ENCODE measurements around the gene CYBA. TPM values are rescaled to one million over a fixed set of nuclear protein-coding genes. Genes with fewer than 3 reads are reported as not detected.

The CYBA gene
- polyA plus RNA-seq, 3 donors: 1,168 to 2,376 (median 2,092) TPM

DNA sequence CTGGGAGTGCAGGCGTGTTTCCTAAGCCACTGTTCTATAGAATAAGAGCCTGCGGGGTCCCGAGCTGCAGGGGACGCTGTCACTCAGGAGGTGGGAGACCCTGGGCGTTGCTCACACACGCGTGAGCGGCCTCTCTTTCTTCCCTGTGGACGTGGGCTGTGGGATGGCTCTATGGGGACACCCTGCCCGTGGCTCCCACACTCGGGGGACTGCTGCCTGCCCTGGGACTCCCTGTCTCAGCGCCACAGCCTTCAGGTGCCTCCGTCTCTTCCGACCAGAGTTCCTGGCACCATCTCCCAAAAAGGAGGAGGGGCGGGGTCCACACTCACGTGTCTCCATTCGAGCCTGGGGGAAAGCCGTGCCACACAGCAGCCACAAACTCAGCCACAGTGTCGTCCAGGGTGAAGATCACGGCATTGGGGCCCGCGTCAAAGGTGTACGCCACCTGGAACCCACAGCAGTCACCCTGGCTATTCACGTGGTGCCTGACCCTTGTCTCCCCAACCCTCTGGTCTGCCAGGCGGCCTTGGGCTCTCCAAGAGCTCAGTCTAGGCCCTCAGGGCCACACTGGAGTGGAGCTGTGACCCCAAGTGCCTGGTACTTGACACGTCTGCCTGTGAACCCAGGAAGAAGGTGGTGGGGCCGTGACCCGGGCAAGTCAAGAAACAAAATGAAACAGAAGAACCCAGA is 3.7 kb upstream of the CYBA start:
- intact Hi-C loops (cut with micrococcal nuclease): loop anchor here in 1 of 2 donors (5.0 kb wide), 1 partner anchor 33 kb away; the partner anchor contains the start of gene SNAI3
- H3K36me3 ChIP-seq (replicated peaks in 1 of 2; ENCODE audit: control insufficient read depth in 1 of 2, insufficient read depth in 2 of 2, low read length in 2 of 2): peaks cover 10 to 15% of the 10 kb centered on the region in 2 donors

GRCh38 chr16:88653596-88654362 is 2.9 kb upstream of the CYBA start:
- Histone ChIP-seq H3K4me3 (replicated peaks in 1 of 3; ENCODE audit: low read depth in 2 of 3, low read length in 3 of 3) (no peak overlapping the region), H3K9ac (ENCODE audit: insufficient read depth, low read length, poor library complexity, severe bottlenecking) (no peak overlapping the region), H3K4me1 (ENCODE audit: control insufficient read depth in 1 of 2, insufficient read depth in 2 of 2, low read length in 2 of 2) (peaks cover 21 to 29% of the 10 kb centered on the region in 2 donors), H3K79me2 (ENCODE audit: insufficient read depth, low read length) (peaks cover 21% of the 10 kb centered on the region), H3K27me3 (ENCODE audit: control insufficient read depth in 2 of 2, insufficient read depth in 2 of 2, low read length in 2 of 2) (no peaks in the 10 kb centered on the region), H3K36me3 (replicated peaks in 1 of 2; ENCODE audit: control insufficient read depth in 1 of 2, insufficient read depth in 2 of 2, low read length in 2 of 2) (peaks cover 13 to 19% of the 10 kb centered on the region in 2 donors), H4K20me1 (ENCODE audit: insufficient read depth, low read length) (peaks cover 20% of the 10 kb centered on the region), H2AFZ (ENCODE audit: insufficient read depth, low read depth, low read length, poor library complexity, severe bottlenecking) (no peak overlapping the region), H3K27ac (ENCODE audit: low read depth in 1 of 2, low read length in 2 of 2) (no peak overlapping the region), H3K4me2 (replicated peaks; ENCODE audit: extremely low read depth, low read length, poor library complexity, severe bottlenecking) (no peak overlapping the region), H3K9me3 (replicated peaks in 1 of 2; ENCODE audit: control insufficient read depth in 1 of 2, insufficient read depth in 1 of 2, low read length in 2 of 2) (no peaks in the 10 kb centered on the region)
- H3K4me1 Mint-ChIP-seq: peaks cover 19% of the 10 kb centered on the region
- no peaks in the 10 kb centered on the region for H3K9me3 Mint-ChIP-seq
- 87% methylated on average over 28 of the region's 32 CpGs for WGBS (ENCODE audit: insufficient coverage)
- DNase-seq: no peak
- intact Hi-C loops (cut with micrococcal nuclease): loop anchor here in 1 of 2 donors (5.0 kb wide), 1 partner anchor 34 kb away; the partner anchor contains the start of gene SNAI3
- TF ChIP-seq, protein P1, sequence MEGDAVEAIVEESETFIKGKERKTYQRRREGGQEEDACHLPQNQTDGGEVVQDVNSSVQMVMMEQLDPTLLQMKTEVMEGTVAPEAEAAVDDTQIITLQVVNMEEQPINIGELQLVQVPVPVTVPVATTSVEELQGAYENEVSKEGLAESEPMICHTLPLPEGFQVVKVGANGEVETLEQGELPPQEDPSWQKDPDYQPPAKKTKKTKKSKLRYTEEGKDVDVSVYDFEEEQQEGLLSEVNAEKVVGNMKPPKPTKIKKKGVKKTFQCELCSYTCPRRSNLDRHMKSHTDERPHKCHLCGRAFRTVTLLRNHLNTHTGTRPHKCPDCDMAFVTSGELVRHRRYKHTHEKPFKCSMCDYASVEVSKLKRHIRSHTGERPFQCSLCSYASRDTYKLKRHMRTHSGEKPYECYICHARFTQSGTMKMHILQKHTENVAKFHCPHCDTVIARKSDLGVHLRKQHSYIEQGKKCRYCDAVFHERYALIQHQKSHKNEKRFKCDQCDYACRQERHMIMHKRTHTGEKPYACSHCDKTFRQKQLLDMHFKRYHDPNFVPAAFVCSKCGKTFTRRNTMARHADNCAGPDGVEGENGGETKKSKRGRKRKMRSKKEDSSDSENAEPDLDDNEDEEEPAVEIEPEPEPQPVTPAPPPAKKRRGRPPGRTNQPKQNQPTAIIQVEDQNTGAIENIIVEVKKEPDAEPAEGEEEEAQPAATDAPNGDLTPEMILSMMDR (IDR thresholded peaks at IDR 0.05): no peak
- H3K36me3 Mint-ChIP-seq: peaks cover 23 to 51% of the 10 kb centered on the region in 2 donors
- H3K27me3 Mint-ChIP-seq (ENCODE audit: low read depth in 3 of 3): peaks cover 0 to 3% (median 2%) of the 10 kb centered on the region in 3 donors
- peak overlapping the region in 3 of 7 donors; percentile 14 to 50 (median 19) for H3K27ac Mint-ChIP-seq
- no peak overlapping the region for H3K4me3 Mint-ChIP-seq

More for the DNA sequence above, 3.7 kb upstream of the CYBA start:
- Histone ChIP-seq H3K79me2 (ENCODE audit: insufficient read depth, low read length) (peaks cover 13% of the 10 kb centered on the region), H3K4me2 (replicated peaks; ENCODE audit: extremely low read depth, low read length, poor library complexity, severe bottlenecking) (no peak overlapping the region), H3K9ac (ENCODE audit: insufficient read depth, low read length, poor library complexity, severe bottlenecking) (no peak overlapping the region), H3K4me1 (ENCODE audit: control insufficient read depth in 1 of 2, insufficient read depth in 2 of 2, low read length in 2 of 2) (peaks cover 14 to 22% of the 10 kb centered on the region in 2 donors), H3K27ac (ENCODE audit: low read depth in 1 of 2, low read length in 2 of 2) (no peak overlapping the region), H3K9me3 (replicated peaks in 1 of 2; ENCODE audit: control insufficient read depth in 1 of 2, insufficient read depth in 1 of 2, low read length in 2 of 2) (no peaks in the 10 kb centered on the region), H3K27me3 (ENCODE audit: control insufficient read depth in 2 of 2, insufficient read depth in 2 of 2, low read length in 2 of 2) (no peaks in the 10 kb centered on the region), H3K4me3 (replicated peaks in 1 of 3; ENCODE audit: low read depth in 2 of 3, low read length in 3 of 3) (no peak overlapping the region), H4K20me1 (ENCODE audit: insufficient read depth, low read length) (peaks cover 13% of the 10 kb centered on the region), H2AFZ (ENCODE audit: insufficient read depth, low read depth, low read length, poor library complexity, severe bottlenecking) (no peak overlapping the region)
- Mint-ChIP-seq H3K27ac (peak overlapping the region in 2 of 7 donors; percentile 30 to 54), H3K27me3 (ENCODE audit: low read depth in 3 of 3) (peaks cover 0 to 5% (median 2%) of the 10 kb centered on the region in 3 donors), H3K9me3 (no peaks in the 10 kb centered on the region), H3K4me3 (no peak overlapping the region), H3K36me3 (peaks cover 22 to 49% of the 10 kb centered on the region in 2 donors), H3K4me1 (peaks cover 12% of the 10 kb centered on the region)
- WGBS (ENCODE audit: insufficient coverage): 97% methylated on average over 24 of the region's 28 CpGs
- no peak for DNase-seq
- TF ChIP-seq, protein P1 (IDR thresholded peaks at IDR 0.05): no peak

Data from CD14-positive monocyte (primary cell).